Stimulated activated CD4-positive, alpha-beta T cell treated with anti-CD3 and anti-CD28 coated beads, Interleukin-4, amount 100 ng/mL, for 4 hours (primary cell): ENCODE measurements around the gene MXRA8.
"Not testable (repeated sequence)": the region's sequence is repeated elsewhere in the genome, so short reads cannot be mapped to it uniquely, and the experiment has no call there.

Source experiments
- DNase-seq, 2 experiments: peaks; one replicate each; pipeline ENCODE4 v3.0.0-alpha.2; 2020

MXRA8 gene

DNA sequence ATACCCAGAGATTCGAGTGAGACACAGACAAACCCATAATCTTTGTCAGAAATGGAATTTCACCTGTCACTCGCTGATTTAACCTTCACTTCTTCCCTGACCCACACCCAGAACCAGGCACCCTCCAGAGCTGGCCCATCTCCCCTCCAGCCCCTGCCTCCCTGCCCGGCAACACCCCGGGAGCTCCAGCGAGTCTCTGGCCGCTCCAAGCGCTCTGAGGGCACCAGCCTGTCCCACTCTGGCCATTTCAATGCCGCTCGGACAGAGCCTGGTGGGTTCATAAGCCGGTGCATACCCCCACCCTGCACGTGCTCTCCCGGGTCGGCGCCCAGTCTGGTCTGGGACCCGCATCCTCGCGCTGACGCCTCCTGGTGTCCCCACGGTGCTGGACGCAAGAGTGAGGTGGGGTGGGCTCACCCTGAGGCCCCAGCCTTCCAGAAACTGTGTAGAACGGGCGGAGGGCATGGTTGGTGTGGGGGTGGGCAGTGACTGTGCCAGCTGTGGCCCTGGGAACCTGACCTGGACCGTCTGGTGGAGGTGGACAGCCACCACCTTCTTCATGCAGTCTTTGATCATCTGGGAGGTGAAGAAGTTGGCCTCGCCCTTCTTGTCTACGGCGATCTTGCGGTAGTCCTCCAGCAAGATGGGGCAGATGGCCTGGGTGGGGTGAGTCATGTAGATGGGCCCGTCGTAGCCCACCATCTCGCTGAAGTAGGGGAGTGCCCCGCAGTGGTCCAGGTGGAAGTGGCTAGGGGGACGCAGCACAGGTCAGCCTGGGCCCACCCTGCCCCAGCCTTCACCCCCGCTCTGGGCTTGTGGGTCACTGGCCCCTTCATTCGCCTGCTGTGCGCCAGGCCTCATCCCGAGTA is 39.3 kb downstream of the MXRA8 start:
- DNase-seq = no peak

- no peak for DNase-seq
These were observed 40.2 kb downstream of the MXRA8 start for GRCh38 chr1:1318131-1318652.

- DNase-seq = no peak
These were observed 40.9 kb downstream of the MXRA8 start for GRCh38 chr1:1317420-1317819.

- DNase-seq = not testable (repeated sequence)
These were observed 42.2 kb downstream of the MXRA8 start for GRCh38 chr1:1316199-1316598.

DNA sequence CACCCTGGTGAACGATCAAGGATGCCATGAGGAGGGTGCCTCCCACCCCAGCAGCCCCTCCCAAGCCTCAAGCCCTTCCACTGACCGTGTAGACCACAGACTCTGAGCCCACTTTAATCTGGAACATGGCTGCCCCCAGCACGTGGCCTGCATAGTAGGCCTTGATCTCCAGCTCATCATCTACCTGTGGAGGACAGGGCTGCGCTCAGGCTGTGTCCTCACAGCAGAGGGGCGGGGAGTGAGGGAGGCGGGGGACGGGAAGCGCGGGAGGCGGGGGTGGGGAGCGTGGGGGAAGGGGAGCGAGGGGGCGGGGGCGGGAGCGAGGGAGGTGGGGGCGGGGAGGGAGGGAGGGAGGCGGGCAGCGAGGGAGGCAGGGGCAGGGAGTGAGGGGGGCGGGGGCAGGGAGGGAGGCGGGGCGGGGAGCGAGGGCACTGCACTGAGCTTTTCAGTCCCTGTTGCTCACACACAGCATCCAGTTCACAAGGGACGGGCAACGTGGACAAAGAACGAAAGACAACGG is 42.9 kb downstream of the MXRA8 start:
- DNase-seq = no peak

- DNase-seq = no peak
These were observed 43.5 kb downstream of the MXRA8 start for GRCh38 chr1:1314678-1315335.

GRCh38 chr1:1314237-1314586 is 44.1 kb downstream of the MXRA8 start:
- DNase-seq = no peak

DNA sequence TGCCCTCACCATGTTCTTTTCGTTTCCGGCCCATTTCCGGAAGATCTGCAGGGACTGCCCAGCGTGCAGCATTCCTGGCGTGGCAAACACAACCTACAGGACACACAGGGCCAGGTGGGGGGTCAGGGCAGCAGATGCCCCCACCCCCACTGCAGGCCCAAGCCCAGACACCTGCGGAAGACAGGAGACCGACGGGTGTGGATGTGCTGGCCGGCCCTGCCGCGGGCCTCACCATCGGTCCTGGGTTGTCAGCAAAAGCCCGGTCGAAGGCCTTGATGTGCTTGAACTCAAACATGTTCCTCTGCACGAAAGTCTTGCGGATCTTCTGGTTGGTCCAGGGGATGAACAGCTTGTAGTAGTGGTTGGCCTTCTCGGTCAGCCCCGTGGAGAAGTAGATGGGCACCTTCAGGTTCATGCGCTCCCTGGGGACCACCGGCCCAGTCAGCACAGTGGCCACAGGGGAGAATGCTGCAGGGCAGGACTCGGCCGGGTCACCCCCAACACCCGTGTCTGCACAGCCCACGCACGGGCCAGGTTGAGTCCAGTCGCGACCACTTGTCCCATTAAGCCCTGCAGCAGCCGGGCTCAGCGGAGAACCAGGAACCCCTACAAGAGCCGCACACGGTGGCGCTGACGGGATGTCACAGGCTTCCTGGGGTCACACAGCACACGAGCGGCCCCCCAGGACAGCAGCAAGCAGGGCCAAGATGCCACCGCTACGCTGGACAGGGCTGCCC is 44.7 kb downstream of the MXRA8 start:
- DNase-seq = no peak

- DNase-seq = no peak
These were observed 45.7 kb downstream of the MXRA8 start for GRCh38 chr1:1312450-1313314.

- DNase-seq = no peak
These were observed 46.9 kb downstream of the MXRA8 start for GRCh38 chr1:1311107-1312104.

DNA sequence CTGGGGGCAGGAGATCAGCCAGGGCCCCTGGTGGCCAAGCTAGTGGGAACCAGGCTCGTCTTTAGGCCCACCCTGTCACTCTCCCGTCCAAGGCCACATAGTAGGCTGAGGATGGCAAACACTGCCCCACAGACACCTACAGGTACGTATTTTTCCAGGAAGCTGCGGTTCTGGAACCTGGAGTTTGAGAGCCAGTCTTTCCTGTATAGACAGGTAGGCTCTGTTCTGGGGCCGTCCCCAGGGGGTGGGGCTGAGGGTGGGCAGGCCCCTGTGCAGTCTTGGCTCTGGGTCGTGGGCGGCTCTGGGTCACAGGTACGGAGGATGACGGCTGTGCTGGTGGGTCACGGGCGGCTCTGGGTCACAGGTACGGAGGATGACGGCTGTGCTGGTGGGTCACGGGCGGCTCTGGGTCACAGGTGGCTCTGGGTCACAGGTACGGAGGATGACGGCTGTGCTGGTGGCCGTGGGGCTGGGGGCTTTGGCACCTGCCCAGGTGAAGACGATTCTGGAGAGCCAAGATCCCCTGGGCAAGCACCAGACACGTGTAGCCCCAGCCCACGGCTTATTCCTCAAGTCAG is 47.8 kb downstream of the MXRA8 start:
- no peak for DNase-seq

- no peak for DNase-seq
These were observed 48.3 kb downstream of the MXRA8 start for GRCh38 chr1:1310109-1310385.

DNA sequence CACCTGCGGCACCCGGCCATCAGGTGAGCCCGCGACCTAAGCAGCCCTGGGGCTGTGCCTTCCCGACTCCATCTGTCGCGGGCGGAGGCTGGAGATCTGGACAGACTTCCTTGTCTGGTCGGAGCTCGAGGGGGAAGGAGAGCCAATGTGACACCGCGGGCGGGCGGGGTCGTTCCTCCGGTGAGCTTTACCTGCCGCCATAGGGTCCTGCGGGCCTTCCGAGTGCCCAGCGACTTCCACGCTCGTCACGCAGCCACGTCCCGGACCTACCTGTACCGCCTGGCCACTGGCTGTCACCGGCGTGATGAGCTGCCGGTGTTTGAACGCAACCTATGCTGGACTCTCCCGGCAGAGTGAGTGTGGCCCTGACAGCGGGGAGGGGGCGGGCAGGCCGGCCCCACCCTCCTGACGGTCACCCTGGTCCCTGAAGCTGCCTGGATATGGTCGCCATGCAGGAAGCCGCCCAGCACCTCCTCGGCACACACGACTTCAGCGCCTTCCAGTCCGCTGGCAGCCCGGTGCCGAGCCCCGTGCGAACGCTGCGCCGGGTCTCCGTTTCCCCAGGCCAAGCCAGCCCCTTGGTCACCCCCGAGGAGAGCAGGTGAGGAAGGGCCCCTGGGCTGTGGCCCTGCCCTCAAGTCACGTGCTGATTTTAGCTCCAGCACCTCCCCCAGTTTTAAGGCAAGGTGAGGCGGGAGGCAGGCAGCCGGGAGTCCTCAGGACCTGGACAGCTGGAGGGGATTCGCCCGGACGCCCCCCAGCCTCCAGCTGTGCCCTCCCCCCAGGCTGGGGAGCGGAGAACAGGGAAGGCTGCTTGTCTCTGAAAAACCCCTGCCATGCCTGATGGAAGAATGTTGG is 48.9 kb downstream of the MXRA8 start:
- DNase-seq = no peak

- DNase-seq = no peak
These were observed 49.6 kb downstream of the MXRA8 start for GRCh38 chr1:1308756-1309250.

DNA sequence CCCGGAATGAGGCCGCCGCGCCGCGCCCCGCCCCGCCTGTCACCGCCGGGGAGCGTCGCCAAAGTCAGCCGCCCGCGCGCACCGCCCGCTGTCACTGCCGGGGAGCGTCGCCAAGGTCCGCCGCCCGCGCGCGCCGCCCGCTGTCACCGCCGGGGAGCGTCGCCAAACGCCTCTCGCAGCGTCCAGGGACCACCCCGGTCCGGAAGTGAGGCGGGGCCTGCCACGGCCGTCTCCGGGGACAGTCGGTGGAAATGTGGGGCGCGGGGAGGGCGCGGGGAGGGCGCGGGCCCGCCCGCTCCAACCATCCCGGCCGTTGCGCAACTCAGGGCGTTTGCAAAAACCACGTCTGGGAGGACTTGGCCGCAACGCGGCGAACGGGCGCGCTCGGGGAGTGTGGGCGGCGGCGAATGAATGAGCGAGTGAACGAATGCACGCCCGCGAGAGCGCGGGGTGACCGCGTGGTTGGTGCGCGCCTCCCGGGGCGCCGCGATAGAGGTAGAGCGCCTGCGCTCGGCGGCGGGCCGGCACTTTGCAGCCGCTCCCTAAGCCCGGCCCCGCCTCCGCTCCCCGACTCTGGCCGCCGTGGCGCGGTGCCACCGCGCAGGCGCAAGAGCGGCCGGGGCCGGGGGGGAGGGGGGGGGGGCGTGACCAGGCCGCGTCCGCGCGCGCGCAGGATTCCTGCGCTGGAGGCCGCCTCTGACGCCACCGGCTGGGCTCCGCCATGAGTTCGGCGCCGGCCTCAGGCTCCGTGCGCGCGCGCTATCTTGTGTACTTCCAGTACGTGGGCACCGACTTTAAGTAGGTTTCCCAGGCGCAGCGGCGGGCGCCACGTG is 50.2 kb downstream of the MXRA8 start, which contains the start of the genes ACAP3 and PUSL1:
Gene ACAP3, minus strand, starts transcription at position 8 of the 833 bp plus-strand sequence. CDS start 115 bp downstream, outside the sequence.
Gene PUSL1, plus strand, starts transcription at position 675 of the 833 bp plus-strand sequence. Its CDS starts 47 bp downstream, at position 722.
- peak; percentile 86 for DNase-seq

DNA sequence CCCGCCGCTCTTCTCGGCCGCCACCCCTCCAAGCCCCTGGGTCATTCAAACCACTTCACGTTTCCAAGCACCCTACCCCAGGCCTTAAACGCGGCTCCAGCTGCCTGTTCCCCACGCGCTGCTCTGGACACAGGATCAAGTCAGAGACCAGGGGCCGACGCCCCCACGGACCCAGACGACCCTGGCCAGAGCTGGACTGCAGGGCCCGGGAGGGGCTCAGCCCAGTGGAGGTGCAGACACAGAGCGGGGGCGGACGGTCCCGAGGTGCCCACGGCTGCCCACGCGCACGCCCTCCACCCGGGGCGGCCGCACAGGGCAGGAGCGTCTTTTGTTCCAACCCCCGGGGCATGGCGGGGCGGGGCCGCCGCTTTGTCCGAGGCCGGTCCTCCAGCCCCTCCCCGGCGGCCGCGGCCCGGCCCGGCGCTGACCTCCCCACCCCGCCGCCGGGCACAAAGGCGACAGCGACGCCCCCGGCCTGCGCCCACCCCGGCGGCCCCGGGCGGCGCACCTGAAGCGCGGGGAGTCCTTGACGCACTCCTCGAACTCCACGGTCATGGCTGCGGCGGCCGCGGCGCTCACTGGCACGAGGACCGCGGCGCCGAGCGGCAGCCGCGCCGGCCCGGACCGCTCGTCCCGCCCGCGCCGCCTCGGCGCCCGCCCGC is 51.0 kb downstream of the MXRA8 start:
- DNase-seq = no peak

- DNase-seq = no peak
These were observed 51.6 kb downstream of the MXRA8 start for GRCh38 chr1:1306661-1307260.
